Sigmoid colon (tissue), 4 donors: Measurements from ENCODE around the gene TMEM130.

Experiments used
- CTCF ChIP-seq, 4 experiments: fragments of 450-650 bp in 3 of 4; fragments of 200-600 bp in 1 of 4; IDR thresholded peaks; one replicate each; pipeline ENCODE4 v1.5.1; 2016 to 2019; ENCODE audit warnings: antibody characterized with exemption in 4 of 4, mild to moderate bottlenecking in 3 of 4, moderate library complexity in 2 of 4
- POLR2AphosphoS5 ChIP-seq, 4 donors: sonication (generic); formaldehyde crosslinking; IDR thresholded peaks; one replicate each; pipeline ENCODE4 v1.6.1; 2017; ENCODE audit warnings: antibody characterized with exemption in 4 of 4

GRCh38 chr7:98870807-98871491 lies 1.1 kb upstream of the TMEM130 start:
- no peak for TF ChIP-seq CTCF (IDR thresholded peaks at IDR 0.05)
- TF ChIP-seq POLR2AphosphoS5 (IDR thresholded peaks at IDR 0.05): no peak
